Activated CD4-positive, CD25-positive, alpha-beta regulatory T cell treated with anti-CD3 and anti-CD28 coated beads, Interleukin-2, amount 50 U/mL, for 24 hours (primary cell): ENCODE results near the gene ZNF653.

Experiments used
- ATAC-seq, 2 donors: fragments of 150-1000 bp; cut with Tn5 transposase; one replicate each; pipeline ENCODE4 v1.10.0; 2021; ENCODE audit warnings: mild to moderate bottlenecking in 1 of 2, moderate library complexity in 1 of 2

The ZNF653 gene, protein sequence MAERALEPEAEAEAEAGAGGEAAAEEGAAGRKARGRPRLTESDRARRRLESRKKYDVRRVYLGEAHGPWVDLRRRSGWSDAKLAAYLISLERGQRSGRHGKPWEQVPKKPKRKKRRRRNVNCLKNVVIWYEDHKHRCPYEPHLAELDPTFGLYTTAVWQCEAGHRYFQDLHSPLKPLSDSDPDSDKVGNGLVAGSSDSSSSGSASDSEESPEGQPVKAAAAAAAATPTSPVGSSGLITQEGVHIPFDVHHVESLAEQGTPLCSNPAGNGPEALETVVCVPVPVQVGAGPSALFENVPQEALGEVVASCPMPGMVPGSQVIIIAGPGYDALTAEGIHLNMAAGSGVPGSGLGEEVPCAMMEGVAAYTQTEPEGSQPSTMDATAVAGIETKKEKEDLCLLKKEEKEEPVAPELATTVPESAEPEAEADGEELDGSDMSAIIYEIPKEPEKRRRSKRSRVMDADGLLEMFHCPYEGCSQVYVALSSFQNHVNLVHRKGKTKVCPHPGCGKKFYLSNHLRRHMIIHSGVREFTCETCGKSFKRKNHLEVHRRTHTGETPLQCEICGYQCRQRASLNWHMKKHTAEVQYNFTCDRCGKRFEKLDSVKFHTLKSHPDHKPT

GRCh38 chr19:11505504-11506100 lies at the start of gene ZNF653:
Gene ZNF653, minus strand, starts transcription at chr19:11505839. Its CDS starts 53 bp downstream, at chr19:11505786.
- ATAC-seq, result peak; percentile 65 to 67

GRCh38 chr19:11555246-11555645 lies 49.6 kb upstream of the ZNF653 start:
- ATAC-seq, result no peak

DNA sequence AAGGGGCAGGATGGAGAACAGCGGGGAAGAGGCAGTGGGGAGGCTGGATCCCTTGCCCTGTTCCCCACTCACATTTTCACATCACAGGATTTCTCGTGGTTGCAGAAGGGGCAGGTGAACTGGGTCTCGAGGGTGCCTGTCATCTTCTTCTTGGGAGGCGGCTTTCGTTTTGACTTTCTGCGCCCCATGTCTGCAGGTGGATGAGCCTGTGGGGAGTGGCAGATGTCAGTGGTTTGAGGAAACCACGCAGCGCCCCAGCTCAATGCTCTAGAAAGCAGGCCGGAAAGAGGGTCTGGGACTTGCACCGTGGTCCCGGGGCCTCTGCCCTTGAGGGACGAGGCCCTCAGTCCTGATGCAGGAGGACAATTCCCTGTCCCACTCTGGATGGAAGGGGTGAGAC lies 48.5 kb upstream of the ZNF653 start:
- no peak for ATAC-seq

GRCh38 chr19:11552666-11553372 lies 47.2 kb upstream of the ZNF653 start:
- ATAC-seq, result no peak

- peak in 1 of 2 donors; percentile 27 for ATAC-seq
Observed at GRCh38 chr19:11551603-11552235, 46.1 kb upstream of the ZNF653 start.

DNA sequence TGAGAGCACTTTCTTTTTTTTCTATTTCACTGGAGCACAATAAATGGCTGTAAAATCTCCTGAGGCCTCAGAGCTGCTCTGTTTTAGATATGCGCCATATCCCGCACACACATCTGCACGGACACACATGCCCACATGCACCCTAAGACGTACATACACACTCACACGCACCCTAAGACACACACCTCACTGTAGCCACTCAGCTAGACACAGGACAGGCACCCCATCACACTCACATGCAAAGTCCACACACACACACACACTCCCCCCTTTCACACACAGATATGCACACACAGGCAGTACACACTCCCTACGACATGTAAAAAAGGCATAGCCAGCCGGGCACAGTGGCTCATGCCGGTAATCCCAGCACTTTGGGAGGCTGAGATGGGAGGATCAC lies 44.6 kb upstream of the ZNF653 start:
- no peak for ATAC-seq

- no peak for ATAC-seq
Observed at GRCh38 chr19:11549386-11549953, 43.8 kb upstream of the ZNF653 start.

GRCh38 chr19:11547929-11548700 lies 42.5 kb upstream of the ZNF653 start:
- no peak for ATAC-seq

- ATAC-seq, result no peak
Observed at GRCh38 chr19:11541238-11541637, 35.6 kb upstream of the ZNF653 start.

GRCh38 chr19:11540645-11541044 lies 35.0 kb upstream of the ZNF653 start:
- ATAC-seq, result no peak

DNA sequence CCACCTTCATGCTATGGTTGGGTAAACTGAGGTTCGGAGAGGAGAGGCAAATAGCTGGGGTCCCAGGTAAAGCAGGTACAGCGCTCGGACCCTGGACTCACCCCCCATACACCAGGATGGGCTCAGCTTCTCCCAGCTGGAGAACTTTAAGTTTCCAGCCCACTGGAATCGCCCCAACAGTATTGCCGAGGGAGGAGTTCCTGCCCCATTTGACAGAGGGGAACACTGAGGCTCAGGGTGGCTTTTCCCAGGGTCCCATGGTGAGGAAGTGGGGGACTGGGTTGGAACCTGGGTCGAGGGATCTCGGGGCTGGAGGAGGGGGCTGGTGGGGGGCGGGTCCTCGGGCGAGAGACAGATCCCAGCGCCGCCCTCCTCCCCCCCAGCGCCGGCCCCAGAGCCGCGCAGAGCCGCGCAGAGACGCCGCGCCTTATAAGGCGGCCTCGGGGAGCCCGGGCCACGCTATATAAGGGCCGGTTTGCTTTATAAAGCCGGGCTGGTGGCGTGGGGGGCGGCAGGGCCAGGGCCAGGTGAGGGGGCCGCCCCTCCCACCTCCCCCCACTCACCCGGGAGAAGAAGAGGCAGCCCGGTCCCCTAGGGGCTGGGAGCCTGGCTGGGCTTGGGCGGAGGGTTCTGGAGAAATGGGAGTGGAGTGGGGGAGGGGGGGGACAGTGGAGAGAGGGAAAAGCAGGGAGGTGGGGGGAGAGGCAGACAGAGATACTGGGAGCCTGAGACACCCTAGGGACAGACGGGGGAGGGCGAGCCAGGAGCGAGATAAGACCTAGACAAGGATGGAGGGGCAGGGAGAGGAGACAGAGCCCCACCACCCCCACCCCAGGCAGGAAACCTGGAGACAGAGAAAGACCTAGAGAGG lies 34.1 kb upstream of the ZNF653 start:
- ATAC-seq, result no peak

DNA sequence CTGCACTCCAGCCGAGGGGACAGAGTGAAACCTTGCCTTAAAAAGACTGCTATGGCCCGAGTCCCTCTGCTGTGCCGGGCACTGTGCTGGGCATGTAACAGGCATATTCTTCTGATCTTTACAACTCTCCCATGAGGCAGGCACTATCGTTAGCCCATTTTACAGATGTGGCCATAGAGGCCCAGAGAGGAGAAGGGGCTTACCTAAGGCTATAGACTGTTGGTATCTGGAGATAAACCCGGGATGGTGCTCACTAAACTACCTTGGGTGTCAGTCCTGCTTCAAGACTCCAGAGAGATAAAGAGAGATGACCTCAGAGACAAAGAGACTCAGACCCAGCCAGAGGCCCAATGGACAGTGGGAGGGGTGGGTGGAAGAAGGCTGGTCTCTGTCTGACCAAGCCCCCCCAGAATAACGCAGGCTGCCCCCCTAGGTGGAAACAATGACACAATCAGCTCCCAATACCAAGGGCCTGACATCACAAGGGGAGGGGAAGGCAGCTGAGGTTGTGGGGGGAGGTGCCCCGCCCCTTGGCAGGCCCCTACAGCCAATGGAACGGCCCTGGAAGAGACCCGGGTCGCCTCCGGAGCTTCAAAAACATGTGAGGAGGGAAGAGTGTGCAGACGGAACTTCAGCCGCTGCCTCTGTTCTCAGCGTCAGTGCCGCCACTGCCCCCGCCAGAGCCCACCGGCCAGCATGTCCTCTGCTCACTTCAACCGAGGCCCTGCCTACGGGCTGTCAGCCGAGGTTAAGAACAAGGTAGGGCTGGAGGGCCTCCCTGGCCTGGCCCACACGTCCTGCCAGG lies 32.8 kb upstream of the ZNF653 start, which contains the start of gene CNN1:
Gene CNN1, plus strand, starts transcription at position 620 of the 805 bp plus-strand sequence. Its CDS starts 77 bp downstream, at position 697.
- ATAC-seq, result no peak

- peak; percentile 64 to 75 for ATAC-seq
Observed at GRCh38 chr19:11535792-11536595, 30.4 kb upstream of the ZNF653 start.

DNA sequence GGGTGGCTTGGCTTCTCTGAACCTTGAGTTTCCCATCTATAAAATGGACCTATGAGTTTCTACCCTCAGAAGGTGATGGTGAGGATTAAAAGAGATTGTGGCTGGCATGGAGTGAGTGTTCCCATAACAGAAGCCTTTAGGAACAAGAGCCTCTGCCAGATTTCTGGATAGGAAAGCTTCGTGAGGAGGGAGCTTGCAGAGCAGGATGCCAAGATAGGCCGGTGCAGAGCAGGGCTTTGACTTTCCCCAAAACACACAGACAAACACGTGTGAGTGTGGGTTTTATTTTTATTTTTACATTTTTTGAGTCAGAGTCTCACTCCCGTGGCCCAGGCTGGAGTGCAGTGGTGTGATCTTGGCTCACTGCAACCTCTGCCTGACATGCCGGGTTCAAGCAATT lies 29.3 kb upstream of the ZNF653 start:
- ATAC-seq, result no peak

DNA sequence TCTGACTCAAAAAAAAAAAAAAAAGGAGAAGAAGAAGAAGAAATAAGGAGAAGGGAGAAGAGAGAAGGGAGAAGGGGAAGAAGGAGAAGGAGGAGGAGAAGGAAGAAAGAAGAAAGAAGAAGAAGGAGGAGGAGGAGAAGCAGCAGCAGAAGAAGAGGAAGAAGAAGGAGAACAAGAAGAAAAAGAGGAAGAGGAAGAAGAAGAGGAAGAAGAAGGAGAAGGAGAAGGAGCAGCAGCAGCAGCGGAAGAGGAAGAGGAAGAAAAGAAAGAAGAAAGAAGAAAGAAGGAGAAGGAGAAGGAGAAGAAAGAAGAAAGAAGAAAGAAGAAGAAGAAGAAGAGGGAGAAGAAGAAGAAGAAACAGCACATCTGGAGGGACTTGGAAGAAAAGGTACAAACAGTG lies 28.9 kb upstream of the ZNF653 start:
- ATAC-seq, result no peak

DNA sequence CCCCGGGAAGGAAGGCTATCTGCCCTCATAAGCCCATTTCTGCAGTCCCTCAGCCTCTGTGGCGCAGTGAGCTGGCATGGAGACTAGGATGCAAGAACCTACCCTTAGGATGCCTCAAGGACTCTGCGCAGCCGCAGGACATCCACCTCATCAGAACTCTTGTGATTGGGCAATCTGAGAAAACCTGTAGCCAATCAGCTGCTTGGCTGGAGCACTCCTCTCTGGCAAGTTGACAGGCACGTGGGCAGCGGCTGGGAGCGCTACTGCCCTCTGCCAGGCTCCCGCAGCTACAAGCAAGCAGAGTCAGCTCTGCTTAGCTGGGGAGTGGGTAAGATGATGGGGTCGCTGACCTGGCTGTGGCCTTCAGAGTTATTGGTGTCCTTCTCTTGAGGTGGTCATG lies 24.8 kb upstream of the ZNF653 start:
- ATAC-seq, result no peak

GRCh38 chr19:11528551-11529341 lies 23.1 kb upstream of the ZNF653 start, which contains the start of gene ECSIT:
Gene ECSIT, minus strand, starts transcription at chr19:11529134. Its CDS starts 9,964 bp downstream, at chr19:11519170.
- peak; percentile 95 to 97 for ATAC-seq

GRCh38 chr19:11519138-11519537 lies 13.5 kb upstream of the ZNF653 start:
- ATAC-seq, result peak in 1 of 2 donors; percentile 21
